Measurements from ENCODE around the gene ELL.

DNA sequence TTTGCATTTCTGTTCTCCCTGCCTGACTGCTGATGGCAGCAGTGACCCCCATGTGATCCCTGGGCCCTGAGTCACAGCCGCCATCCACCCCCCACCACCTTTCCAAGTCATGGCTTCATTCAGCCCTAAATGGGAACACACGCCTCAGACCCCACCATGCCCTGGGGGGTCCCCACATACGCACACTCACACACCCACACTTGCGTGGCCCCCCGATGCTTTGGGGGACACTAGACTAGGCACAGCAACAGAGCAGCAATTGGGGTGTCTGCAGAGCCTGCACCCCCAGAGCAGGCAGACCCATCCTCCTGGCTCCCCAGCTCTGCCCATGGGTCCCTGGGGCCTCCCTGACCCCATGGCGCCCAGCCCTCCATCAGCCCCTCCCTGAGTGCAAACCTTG lies 78.5 kb downstream of the ELL start:
- TF ChIP-seq POLR2A (IDR thresholded peaks at IDR 0.05): no peak
- TF ChIP-seq, protein P1, sequence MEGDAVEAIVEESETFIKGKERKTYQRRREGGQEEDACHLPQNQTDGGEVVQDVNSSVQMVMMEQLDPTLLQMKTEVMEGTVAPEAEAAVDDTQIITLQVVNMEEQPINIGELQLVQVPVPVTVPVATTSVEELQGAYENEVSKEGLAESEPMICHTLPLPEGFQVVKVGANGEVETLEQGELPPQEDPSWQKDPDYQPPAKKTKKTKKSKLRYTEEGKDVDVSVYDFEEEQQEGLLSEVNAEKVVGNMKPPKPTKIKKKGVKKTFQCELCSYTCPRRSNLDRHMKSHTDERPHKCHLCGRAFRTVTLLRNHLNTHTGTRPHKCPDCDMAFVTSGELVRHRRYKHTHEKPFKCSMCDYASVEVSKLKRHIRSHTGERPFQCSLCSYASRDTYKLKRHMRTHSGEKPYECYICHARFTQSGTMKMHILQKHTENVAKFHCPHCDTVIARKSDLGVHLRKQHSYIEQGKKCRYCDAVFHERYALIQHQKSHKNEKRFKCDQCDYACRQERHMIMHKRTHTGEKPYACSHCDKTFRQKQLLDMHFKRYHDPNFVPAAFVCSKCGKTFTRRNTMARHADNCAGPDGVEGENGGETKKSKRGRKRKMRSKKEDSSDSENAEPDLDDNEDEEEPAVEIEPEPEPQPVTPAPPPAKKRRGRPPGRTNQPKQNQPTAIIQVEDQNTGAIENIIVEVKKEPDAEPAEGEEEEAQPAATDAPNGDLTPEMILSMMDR (IDR thresholded peaks at IDR 0.05 in 4 of 5, conservative IDR thresholded peaks at IDR 0.05 in 1 of 5): no peak
